PFSK-1 (cell line): ENCODE measurements around the gene CASTOR1.

ENCODE experiments used
- POLR2AphosphoS5 ChIP-seq: IDR thresholded peaks from 2 replicates; pipeline ENCODE4 v1.6.1; 2012; ENCODE audit warnings: low read depth, mild to moderate bottlenecking, control low read depth, low read length, moderate library complexity
- SIN3A ChIP-seq: IDR thresholded peaks from 2 replicates; pipeline ENCODE4 v1.6.1; 2012; ENCODE audit warnings: mild to moderate bottlenecking, low read length, moderate library complexity, borderline replicate concordance; ENCODE audit not compliant: insufficient read depth
- TAF1 ChIP-seq: IDR thresholded peaks from 2 replicates; pipeline ENCODE4 v1.6.1; 2012; ENCODE audit warnings: low read length, control low read depth, borderline replicate concordance; ENCODE audit not compliant: insufficient read depth
- TF ChIP-seq, protein P1 (sequence below), 2 experiments: IDR thresholded peaks; 2 replicates each; pipeline versions ENCODE4 v1.6.1 to v1.8.0; 2011 to 2012; ENCODE audit warnings: low read depth in 2 of 2, low read length in 2 of 2, control low read depth in 1 of 2, inconsistent platforms in 1 of 2, mild to moderate bottlenecking in 1 of 2, moderate library complexity in 1 of 2; ENCODE audit not compliant: insufficient read depth in 1 of 2

DNA sequence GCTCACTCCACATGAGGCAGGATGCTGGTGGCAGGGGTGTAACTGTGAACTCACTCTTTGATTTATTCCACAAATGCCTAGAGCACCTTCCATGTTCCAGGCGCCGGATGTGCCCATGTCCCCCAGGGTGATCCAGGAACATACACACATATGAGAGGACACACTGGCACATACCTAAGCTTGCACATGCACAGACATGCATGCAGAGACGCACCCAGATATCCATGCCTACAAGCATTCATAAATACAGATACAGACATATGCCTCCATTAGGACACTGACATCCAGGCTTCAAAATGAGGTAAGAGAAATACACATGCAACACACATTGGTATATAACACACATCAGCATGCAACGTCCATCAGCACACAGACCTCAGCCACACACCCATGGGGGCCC is 27.2 kb downstream of the CASTOR1 start:
- TF ChIP-seq, protein P1, sequence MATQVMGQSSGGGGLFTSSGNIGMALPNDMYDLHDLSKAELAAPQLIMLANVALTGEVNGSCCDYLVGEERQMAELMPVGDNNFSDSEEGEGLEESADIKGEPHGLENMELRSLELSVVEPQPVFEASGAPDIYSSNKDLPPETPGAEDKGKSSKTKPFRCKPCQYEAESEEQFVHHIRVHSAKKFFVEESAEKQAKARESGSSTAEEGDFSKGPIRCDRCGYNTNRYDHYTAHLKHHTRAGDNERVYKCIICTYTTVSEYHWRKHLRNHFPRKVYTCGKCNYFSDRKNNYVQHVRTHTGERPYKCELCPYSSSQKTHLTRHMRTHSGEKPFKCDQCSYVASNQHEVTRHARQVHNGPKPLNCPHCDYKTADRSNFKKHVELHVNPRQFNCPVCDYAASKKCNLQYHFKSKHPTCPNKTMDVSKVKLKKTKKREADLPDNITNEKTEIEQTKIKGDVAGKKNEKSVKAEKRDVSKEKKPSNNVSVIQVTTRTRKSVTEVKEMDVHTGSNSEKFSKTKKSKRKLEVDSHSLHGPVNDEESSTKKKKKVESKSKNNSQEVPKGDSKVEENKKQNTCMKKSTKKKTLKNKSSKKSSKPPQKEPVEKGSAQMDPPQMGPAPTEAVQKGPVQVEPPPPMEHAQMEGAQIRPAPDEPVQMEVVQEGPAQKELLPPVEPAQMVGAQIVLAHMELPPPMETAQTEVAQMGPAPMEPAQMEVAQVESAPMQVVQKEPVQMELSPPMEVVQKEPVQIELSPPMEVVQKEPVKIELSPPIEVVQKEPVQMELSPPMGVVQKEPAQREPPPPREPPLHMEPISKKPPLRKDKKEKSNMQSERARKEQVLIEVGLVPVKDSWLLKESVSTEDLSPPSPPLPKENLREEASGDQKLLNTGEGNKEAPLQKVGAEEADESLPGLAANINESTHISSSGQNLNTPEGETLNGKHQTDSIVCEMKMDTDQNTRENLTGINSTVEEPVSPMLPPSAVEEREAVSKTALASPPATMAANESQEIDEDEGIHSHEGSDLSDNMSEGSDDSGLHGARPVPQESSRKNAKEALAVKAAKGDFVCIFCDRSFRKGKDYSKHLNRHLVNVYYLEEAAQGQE (IDR thresholded peaks at IDR 0.05; ENCODE audit: insufficient read depth in 1 of 2, low read depth in 2 of 2, low read length in 2 of 2) = no peak
- TF ChIP-seq TAF1 = no peak
- no peak for TF ChIP-seq POLR2AphosphoS5
- TF ChIP-seq SIN3A = no peak
